ENCODE results near the gene PSMB7. TPM values are rescaled to one million over a fixed set of nuclear protein-coding genes. Genes with fewer than 3 reads are reported as not detected.
A peak's percentile ranks its signal among the peaks of the same experiment; 100 is the strongest.

The PSMB7 gene
- total RNA-seq, 1 donor from 2014 or later: 193 TPM

GRCh38 chr9:124359426-124359825, 55.8 kb downstream of the PSMB7 start:
- no peak overlapping the region for H3K4me3 ChIP-seq (ENCODE audit: low read depth, low read length)
- no peak for DNase-seq (ENCODE audit: low read depth)
- no peak for TF ChIP-seq CTCF (conservative IDR thresholded peaks at IDR 0.05; ENCODE audit: low read depth, low read length)

GRCh38 chr9:124358631-124359030, 56.6 kb downstream of the PSMB7 start:
- DNase-seq (ENCODE audit: low read depth): no peak
- H3K4me3 ChIP-seq (ENCODE audit: low read depth, low read length): no peak overlapping the region
- TF ChIP-seq CTCF (conservative IDR thresholded peaks at IDR 0.05; ENCODE audit: low read depth, low read length): no peak

GRCh38 chr9:124357721-124358361, 57.4 kb downstream of the PSMB7 start:
- no peak for DNase-seq (ENCODE audit: low read depth)
- peak; percentile 34 for TF ChIP-seq CTCF (conservative IDR thresholded peaks at IDR 0.05; ENCODE audit: low read depth, low read length)
- H3K4me3 ChIP-seq (ENCODE audit: low read depth, low read length): no peak overlapping the region

- H3K4me3 ChIP-seq (ENCODE audit: low read depth, low read length): no peak overlapping the region
- no peak for TF ChIP-seq CTCF (conservative IDR thresholded peaks at IDR 0.05; ENCODE audit: low read depth, low read length)
- no peak for DNase-seq (ENCODE audit: low read depth)
These were observed 58.4 kb downstream of the PSMB7 start for GRCh38 chr9:124356745-124357390.

- DNase-seq (ENCODE audit: low read depth): no peak
- no peak for TF ChIP-seq CTCF (conservative IDR thresholded peaks at IDR 0.05; ENCODE audit: low read depth, low read length)
These were observed 59.1 kb downstream of the PSMB7 start for GRCh38 chr9:124355941-124356744.

GRCh38 chr9:124355039-124355940, 60.0 kb downstream of the PSMB7 start:
- no peak for TF ChIP-seq CTCF (conservative IDR thresholded peaks at IDR 0.05; ENCODE audit: low read depth, low read length)
- no peak for DNase-seq (ENCODE audit: low read depth)
- no peak overlapping the region for H3K4me3 ChIP-seq (ENCODE audit: low read depth, low read length)

More at GRCh38 chr9:124355941-124356744, 59.1 kb downstream of the PSMB7 start:
- no peak overlapping the region for H3K4me3 ChIP-seq (ENCODE audit: low read depth, low read length)
